ENCODE measurements around the gene RBCK1. TPM values are rescaled to one million over a fixed set of nuclear protein-coding genes. Genes with fewer than 3 reads are reported as not detected.
A peak's percentile ranks its signal among the peaks of the same experiment; 100 is the strongest.

RBCK1 gene
- total and polyA plus RNA-seq, 9 of the 15 experiments (the other 6 are each of a cell fraction or from before 2014, with no cell fraction given): 5.9 to 59.3 (median 26.5) TPM

DNA sequence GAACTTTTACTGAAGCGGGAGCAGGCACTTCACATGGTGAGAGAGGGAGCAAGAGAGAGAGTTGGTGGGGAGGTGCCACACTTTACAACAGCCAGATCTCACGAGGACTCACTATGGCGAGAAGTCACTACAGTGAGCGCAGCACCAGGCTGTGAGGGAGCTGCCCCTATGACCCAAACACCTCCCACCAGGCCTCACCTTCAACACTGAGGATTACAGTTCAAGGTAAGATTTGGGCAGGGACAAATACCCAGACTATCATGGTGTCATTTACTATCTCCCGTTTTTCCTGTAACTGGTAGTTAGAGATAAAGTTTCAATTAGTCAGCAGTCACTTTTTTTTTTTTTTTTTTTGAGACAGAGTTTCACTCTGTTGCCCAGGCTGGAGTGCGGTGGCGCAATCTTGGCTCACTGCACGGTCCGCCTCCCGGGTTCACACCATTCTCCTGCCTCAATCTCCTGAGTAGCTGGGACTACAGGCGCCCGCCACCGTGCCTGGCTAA is 7.8 kb downstream of the RBCK1 start:
- Histone ChIP-seq H3K27ac (ENCODE audit: extremely low read depth, low read depth, low read length) (peak overlapping the region; percentile 67; the same call in 2 of the 3 replicates), H3K9ac (ENCODE audit: insufficient read depth in 1 of 2, low read depth in 2 of 2, low read length in 2 of 2) (peak overlapping the region in 1 of 2 experiments; percentile 7; a peak in 2 of 4 replicates), H3K4me2 (ENCODE audit: insufficient read depth, low read length) (peak overlapping the region; percentile 14; the same call in 1 of the 2 replicates), H3K79me2 (ENCODE audit: control insufficient read depth, insufficient read depth, low read length) (peaks cover 11% of the 10 kb centered on the region), H3K36me3 (ENCODE audit: control insufficient read depth, insufficient read depth, low read length) (peaks cover 30% of the 10 kb centered on the region; the same call in 2 of the 3 replicates), H3K4me3 (no peak overlapping the region), H3K9me1 (ENCODE audit: control insufficient read depth, insufficient read depth, low read length) (no peaks in the 10 kb centered on the region), H4K20me1 (replicated peaks; ENCODE audit: control insufficient read depth, insufficient read depth, low read length) (no peaks in the 10 kb centered on the region), H3K9me3 (replicated peaks; ENCODE audit: control insufficient read depth, insufficient read depth, low read depth, low read length) (no peaks in the 10 kb centered on the region; the same call in 1 of the 2 replicates), H3K4me1 (replicated peaks in 1 of 2; ENCODE audit: control insufficient read depth in 2 of 2, insufficient read depth in 2 of 2, low read length in 2 of 2) (peaks cover 11 to 31% of the 10 kb centered on the region in 2 experiments; a peak in 4 of 5 replicates), H2AFZ (ENCODE audit: low read depth, low read length) (no peak overlapping the region), H3K27me3 (ENCODE audit: control insufficient read depth in 2 of 2, insufficient read depth in 2 of 2, low read length in 2 of 2) (no peaks in the 10 kb centered on the region)
- ATAC-seq: peak; percentile 92
- 23% methylated on average over 5 of the region's 13 CpGs for WGBS (ENCODE audit: insufficient coverage, low coverage, missing lambda C conversion rate)
- no TSS peak for BruUV-seq (replicated peaks)
- intact Hi-C loops (cut with micrococcal nuclease) (no loop called here), in situ Hi-C loops (cut with MboI) (no loop called here)
- peak in 2 of 4 experiments; percentile 61 to 80 for DNase-seq (ENCODE audit: extremely low read depth in 1 of 4, low spot score in 3 of 4)
- ChIA-PET POLR2A (interaction anchor here (0.6 kb wide), 1 partner anchor 49 kb away, joined by 4 read pairs; no protein-coding TSS in a partner anchor), CTCF (ENCODE audit: low intra/inter-chr PET ratio) (no interaction called here)
- peak; percentile 92 for FAIRE-seq
- peak; percentile 89 for TF ChIP-seq TCF3 (CRISPR knock-in tag; IDR thresholded peaks at IDR 0.05)
- TF ChIP-seq, protein P1, sequence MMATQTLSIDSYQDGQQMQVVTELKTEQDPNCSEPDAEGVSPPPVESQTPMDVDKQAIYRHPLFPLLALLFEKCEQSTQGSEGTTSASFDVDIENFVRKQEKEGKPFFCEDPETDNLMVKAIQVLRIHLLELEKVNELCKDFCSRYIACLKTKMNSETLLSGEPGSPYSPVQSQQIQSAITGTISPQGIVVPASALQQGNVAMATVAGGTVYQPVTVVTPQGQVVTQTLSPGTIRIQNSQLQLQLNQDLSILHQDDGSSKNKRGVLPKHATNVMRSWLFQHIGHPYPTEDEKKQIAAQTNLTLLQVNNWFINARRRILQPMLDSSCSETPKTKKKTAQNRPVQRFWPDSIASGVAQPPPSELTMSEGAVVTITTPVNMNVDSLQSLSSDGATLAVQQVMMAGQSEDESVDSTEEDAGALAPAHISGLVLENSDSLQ (IDR thresholded peaks at IDR 0.05): peak; percentile 40
- TF ChIP-seq MAFG (tag; conservative IDR thresholded peaks at IDR 0.05): peak; percentile 65
- peak in 1 of 2 experiments; percentile 40; a peak in 1 of 4 replicates for TF ChIP-seq RCOR1 (IDR thresholded peaks at IDR 0.05; ENCODE audit: borderline replicate concordance in 1 of 2, low read depth in 2 of 2, low read length in 2 of 2)
- no peak for TF ChIP-seq RBM15 (IDR thresholded peaks at IDR 0.05; ENCODE audit: insufficient read depth, low read length)
- TF ChIP-seq NRF1 (conservative IDR thresholded peaks at IDR 0.05 in 1 of 2, IDR thresholded peaks at IDR 0.05 in 1 of 2): peak in 1 of 2 experiments; percentile 41; a peak in 1 of 4 replicates
- TF ChIP-seq LEF1 (IDR thresholded peaks at IDR 0.05): no peak
- peak; percentile 95 for TF ChIP-seq CEBPB (tag; IDR thresholded peaks at IDR 0.05)
- peak; percentile 95 for TF ChIP-seq ZNF384 (IDR thresholded peaks at IDR 0.05; ENCODE audit: low read depth, low read length)
- TF ChIP-seq NCOR1 (IDR thresholded peaks at IDR 0.05): peak; percentile 72
- TF ChIP-seq ZNF644 (tag; IDR thresholded peaks at IDR 0.05; ENCODE audit: low read depth): no peak
- peak; percentile 34; the same call in 1 of the 2 replicates for TF ChIP-seq MAFK (IDR thresholded peaks at IDR 0.05; ENCODE audit: low read length)
- TF ChIP-seq ZNF584 (CRISPR knock-in tag; IDR thresholded peaks at IDR 0.05; ENCODE audit: low read depth): peak; percentile 67; the same call in 1 of the 2 replicates
- no peak for TF ChIP-seq ZBTB1 (CRISPR knock-in tag; IDR thresholded peaks at IDR 0.05; ENCODE audit: borderline replicate concordance, low read depth)
- 0 out of 2 replicates have a peak, but pooled peaks have one; percentile 20 for TF ChIP-seq ETV5 (CRISPR knock-in tag; IDR thresholded peaks at IDR 0.05; ENCODE audit: low read depth)
- no peak for TF ChIP-seq ZNF133 (CRISPR knock-in tag; IDR thresholded peaks at IDR 0.05)
- TF ChIP-seq ZNF41 (CRISPR knock-in tag; conservative IDR thresholded peaks at IDR 0.05): no peak
- TF ChIP-seq BACH1 (tag; IDR thresholded peaks at IDR 0.05): 0 out of 2 replicates have a peak, but pooled peaks have one; percentile 29
- TF ChIP-seq, protein P2, sequence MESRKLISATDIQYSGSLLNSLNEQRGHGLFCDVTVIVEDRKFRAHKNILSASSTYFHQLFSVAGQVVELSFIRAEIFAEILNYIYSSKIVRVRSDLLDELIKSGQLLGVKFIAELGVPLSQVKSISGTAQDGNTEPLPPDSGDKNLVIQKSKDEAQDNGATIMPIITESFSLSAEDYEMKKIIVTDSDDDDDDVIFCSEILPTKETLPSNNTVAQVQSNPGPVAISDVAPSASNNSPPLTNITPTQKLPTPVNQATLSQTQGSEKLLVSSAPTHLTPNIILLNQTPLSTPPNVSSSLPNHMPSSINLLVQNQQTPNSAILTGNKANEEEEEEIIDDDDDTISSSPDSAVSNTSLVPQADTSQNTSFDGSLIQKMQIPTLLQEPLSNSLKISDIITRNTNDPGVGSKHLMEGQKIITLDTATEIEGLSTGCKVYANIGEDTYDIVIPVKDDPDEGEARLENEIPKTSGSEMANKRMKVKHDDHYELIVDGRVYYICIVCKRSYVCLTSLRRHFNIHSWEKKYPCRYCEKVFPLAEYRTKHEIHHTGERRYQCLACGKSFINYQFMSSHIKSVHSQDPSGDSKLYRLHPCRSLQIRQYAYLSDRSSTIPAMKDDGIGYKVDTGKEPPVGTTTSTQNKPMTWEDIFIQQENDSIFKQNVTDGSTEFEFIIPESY (CRISPR knock-in tag; IDR thresholded peaks at IDR 0.05): peak; percentile 64
- no peak for TF ChIP-seq ZNF583 (CRISPR knock-in tag; IDR thresholded peaks at IDR 0.05)
- TF ChIP-seq TEAD2 (tag; IDR thresholded peaks at IDR 0.05): no peak
- no peak for TF ChIP-seq RUNX1 (IDR thresholded peaks at IDR 0.05; ENCODE audit: low read depth)
